ENCODE results near the gene MAPK9.

DNA sequence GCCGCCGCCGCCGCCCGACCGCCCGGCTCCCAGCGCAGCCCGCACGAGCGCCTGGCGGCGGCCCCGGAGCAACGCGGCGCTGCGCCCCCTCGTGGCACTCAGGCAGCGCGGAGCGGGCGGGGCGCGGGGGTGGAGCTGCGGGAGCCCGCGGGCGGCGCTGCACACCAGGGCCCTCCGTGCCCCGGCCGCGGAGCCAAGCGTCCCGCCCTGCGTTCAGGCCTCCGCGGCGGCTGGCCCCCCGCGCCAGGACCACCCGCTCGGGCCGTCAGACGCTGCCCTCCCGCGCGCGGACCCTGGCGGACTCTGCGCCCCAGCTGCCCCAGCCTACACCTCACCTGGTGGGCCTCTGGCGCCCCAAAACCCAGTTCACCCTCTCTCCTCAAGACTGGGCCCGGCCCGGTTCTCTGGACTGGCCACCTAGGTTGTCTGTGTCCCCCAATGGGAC is 82.7 kb downstream of the MAPK9 start, which contains the start of gene RASGEF1C:
- TF ChIP-seq CTCF (conservative IDR thresholded peaks at IDR 0.05): peak; percentile 90
- TF ChIP-seq ZFX (IDR thresholded peaks at IDR 0.05): no peak
